GM13976 (cell line): ENCODE results near the gene PLEKHJ1.
"Not testable (repeated sequence)": the region's sequence is repeated elsewhere in the genome, so short reads cannot be mapped to it uniquely, and the experiment has no call there.

Experiments
- DNase-seq: peaks from one replicate; pipeline ENCODE4 v3.0.0; 2012; ENCODE audit warnings: low spot score
- in situ Hi-C: fragments of 300-500 bp; cut with MboI; formaldehyde crosslinking; loops from one replicate; pipeline ENCODE4 v1.12.0; 2022; ENCODE audit warnings: low sequenced_read_pairs, mixed read lengths, inconsistent platforms; ENCODE audit not compliant: unreplicated experiment
- TF ChIP-seq, protein P1 (sequence below): IDR thresholded peaks from 2 replicates; pipeline ENCODE4 v1.5.1; 2012; ENCODE audit warnings: borderline replicate concordance, mild to moderate bottlenecking; ENCODE audit not compliant: insufficient read depth; ENCODE audit errors: extremely low read depth, missing control alignments, control extremely low read depth

PLEKHJ1 gene

DNA sequence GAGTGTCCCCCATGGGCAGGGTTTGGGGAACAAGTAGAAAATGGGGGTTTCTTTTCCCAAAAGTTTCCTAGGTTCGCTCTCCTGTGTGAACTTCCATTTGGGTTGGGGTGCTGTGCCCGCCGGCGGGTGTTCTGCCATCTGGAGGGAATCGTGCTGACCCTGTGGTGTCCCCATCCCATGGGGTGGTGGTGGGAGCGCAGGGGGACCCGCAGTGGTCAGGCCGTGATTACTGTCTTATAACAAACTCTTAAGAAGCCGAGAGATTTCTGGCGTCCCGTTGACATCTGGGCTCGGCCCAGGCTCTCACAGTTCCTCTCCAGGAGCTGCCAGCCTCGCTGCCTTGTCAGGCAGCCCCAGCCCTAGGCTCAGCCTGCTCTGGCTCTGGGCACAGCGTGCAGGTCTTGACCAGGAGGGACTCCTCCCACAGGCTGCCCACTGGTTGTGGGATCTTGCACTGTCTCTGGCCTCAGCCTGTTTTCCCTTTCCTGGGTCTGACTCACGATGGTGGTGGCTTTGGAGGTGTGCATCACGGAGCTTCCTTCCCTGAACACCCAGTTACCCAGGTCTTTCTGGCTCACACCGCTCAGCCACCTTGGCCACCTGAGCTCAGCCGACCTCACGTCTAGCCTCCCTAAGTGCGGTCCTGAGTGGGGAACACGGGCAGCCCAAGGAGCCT is 34.5 kb downstream of the PLEKHJ1 start:
- DNase-seq: no peak
- in situ Hi-C loops: no loop called here

DNA sequence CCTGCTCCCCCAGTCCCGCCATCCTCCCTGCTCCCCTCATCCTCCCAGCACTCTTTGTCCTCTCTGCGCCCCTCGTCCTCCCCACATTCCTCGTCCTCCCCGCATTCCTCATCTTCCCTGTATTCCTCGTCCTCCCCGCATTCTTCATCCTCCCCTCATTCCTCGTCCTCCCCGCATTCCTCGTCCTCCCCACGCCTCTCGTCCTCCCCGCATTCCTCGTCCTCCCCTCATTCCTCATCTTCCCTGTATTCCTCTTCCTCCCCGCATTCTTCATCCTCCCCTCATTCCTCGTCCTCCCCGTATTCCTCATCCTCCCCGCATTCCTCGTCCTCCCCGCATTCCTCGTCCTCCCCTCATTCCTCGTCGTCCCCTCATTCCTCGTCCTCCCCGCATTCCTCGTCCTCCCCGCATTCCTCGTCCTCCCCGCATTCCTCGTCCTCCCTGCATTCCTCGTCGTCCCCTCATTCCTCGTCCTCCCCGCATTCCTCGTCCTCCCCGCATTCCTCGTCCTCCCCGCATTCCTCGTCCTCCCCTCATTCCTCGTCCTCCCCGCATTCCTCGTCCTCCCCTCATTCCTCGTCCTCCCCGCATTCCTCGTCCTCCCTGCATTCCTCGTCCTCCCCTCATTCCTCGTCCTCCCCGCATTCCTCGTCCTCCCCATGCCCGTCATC is 35.4 kb downstream of the PLEKHJ1 start:
- DNase-seq, in situ Hi-C loops: not testable (repeated sequence)

More for the DNA sequence above, 34.5 kb downstream of the PLEKHJ1 start:
- TF ChIP-seq, protein P1, sequence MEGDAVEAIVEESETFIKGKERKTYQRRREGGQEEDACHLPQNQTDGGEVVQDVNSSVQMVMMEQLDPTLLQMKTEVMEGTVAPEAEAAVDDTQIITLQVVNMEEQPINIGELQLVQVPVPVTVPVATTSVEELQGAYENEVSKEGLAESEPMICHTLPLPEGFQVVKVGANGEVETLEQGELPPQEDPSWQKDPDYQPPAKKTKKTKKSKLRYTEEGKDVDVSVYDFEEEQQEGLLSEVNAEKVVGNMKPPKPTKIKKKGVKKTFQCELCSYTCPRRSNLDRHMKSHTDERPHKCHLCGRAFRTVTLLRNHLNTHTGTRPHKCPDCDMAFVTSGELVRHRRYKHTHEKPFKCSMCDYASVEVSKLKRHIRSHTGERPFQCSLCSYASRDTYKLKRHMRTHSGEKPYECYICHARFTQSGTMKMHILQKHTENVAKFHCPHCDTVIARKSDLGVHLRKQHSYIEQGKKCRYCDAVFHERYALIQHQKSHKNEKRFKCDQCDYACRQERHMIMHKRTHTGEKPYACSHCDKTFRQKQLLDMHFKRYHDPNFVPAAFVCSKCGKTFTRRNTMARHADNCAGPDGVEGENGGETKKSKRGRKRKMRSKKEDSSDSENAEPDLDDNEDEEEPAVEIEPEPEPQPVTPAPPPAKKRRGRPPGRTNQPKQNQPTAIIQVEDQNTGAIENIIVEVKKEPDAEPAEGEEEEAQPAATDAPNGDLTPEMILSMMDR: no peak

DNA sequence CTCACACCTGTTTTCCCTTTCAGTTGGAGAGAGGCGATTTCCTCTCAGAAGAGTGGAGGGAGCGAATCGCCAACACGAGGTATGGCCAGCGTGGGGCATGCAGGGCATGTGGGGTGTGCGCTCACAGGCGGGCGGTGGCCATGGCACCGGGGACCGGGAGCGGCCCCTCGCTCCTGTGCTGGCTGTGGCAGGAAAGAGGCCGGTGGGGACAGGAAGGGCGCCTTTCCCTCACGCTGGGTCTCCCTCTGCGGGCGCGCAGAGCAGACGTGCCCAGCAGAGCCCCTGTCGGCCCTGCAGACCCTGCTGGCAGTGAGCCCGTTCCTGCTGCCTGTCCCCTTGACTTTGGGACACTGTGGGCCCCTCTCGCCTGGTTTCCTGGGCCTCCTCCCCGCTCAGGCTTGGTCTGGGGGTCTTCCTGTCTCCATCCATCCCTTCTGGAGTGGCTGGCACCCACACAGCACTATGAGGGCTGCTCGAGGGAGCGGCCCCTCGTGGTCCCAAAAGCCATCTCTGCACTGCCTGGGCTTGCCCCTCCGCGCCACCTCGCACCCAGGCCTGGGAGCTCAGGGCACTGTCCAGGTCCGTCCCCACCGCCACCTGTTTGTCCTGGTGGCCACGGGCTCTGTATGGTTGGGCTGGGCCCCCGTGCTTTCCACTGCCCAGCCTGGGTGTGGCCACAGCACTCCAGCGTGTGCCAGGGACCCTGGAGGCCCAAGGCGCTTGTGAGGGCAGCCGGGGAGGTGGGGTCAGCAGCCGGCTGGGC is 36.1 kb downstream of the PLEKHJ1 start:
- TF ChIP-seq, protein P1: no peak
- in situ Hi-C loops: no loop called here
- no peak for DNase-seq

DNA sequence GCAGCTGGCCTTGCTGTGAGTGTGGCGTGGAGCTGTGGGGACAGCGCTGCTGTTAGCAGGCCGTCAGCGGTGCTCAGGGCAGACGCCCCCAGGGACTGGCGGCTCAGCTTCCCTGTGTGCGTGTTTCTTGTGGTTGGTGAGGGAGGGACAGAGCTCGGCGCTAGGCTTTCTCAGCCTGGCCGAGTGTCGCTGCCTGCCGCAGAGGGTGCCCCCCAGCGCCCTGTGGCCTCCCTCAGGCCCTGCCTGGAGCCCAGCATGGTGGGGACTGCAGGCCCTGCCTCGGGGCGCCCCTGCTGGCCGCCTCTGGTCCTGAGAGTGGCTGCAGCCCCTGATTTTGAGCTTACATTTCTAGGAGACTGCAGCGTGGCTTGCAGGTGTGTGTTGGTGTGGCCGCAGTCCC is 36.9 kb downstream of the PLEKHJ1 start:
- peak; percentile 66 for DNase-seq
- TF ChIP-seq, protein P1: no peak
- in situ Hi-C loops: no loop called here

DNA sequence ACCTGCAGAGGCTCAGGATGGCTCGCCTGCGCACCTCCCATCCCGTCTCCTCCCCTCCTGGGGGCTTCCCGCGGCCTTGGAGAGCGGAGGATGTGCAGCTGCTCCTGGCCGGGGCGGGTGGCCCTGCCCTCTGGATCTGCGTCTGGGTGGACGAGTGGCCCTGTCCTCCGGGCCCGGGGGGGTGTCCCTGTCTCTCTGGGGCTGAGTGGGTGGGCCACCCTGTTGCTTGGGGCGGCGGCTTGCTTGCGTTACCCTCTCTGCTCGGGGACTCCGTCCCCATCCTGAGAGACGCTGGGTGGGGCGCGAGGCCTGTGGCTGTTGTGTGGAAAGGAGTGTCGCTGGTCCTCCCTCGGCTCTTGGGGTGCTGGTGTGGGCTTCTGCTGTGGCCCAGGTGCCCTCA is 37.8 kb downstream of the PLEKHJ1 start:
- TF ChIP-seq, protein P1: no peak
- in situ Hi-C loops: no loop called here
- DNase-seq: no peak

DNA sequence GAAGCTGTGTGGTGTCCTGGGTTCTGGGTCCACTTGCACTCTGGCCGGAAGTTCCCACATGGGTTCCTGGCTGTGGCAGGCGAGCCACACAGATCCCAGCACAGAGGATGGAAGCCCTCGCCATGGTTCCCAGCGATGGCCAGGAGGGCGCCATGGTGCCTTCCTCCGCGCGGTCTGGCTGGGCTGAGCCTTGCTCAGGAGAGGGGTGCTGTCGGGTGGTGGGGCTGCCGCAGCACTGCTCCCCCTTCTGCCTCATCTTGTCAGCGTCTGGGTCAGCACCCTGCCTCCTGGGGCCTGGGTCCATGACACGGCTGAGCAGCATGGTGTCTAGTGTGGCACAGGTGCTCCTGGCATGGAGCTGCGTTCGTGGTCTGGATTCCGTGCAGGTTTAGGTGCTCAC is 38.9 kb downstream of the PLEKHJ1 start:
- no peak for DNase-seq
- TF ChIP-seq, protein P1: no peak

DNA sequence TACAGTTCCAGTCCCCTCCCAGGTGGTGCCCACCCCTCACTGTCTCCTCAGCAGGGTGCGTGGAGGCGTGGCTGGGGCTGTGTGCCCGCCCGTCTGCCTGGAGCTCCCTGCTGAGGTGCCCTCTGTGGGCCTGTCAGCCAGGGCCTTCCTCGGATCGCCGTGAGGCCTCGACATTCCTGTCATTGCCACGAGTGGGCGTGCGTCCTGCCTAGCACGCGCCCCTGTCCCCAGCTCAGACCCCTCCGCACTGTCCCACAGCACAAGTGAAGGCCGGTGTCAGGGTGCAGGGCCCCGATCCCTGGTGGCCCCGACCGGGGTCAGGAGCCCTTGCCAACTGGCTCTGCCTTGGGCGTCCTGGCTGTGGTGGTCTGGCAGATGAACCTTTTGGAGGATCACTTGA is 40.2 kb downstream of the PLEKHJ1 start:
- in situ Hi-C loops: no loop called here
- TF ChIP-seq, protein P1: no peak
- DNase-seq: no peak

More for the DNA sequence above, 38.9 kb downstream of the PLEKHJ1 start:
- in situ Hi-C loops: no loop called here
